ENCODE results near the gene PPP1R26.
"Not testable (repeated sequence)": the region's sequence is repeated elsewhere in the genome, so short reads cannot be mapped to it uniquely, and the experiment has no call there.

PPP1R26 gene

DNA sequence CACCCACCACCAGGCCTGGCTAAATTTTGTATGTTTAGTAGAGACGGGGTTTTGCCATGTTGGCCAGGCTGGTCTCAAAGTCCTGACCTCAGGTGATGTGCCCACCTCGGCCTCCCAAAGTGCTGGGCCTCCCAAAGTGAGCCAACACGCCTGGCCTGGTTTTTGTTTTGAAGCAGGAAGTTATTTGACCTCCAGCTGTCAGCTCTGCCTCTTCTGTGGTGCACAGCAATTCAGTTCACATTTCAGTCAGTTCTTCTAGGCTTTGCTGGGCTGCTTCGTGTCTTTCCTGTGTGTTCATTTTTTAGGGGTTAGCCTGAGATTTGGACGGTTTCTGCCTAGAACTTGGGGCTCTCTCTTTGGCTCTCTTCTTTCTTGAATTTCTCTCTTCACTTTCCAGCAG is 50.6 kb downstream of the PPP1R26 start:
- TF ChIP-seq, protein P1, sequence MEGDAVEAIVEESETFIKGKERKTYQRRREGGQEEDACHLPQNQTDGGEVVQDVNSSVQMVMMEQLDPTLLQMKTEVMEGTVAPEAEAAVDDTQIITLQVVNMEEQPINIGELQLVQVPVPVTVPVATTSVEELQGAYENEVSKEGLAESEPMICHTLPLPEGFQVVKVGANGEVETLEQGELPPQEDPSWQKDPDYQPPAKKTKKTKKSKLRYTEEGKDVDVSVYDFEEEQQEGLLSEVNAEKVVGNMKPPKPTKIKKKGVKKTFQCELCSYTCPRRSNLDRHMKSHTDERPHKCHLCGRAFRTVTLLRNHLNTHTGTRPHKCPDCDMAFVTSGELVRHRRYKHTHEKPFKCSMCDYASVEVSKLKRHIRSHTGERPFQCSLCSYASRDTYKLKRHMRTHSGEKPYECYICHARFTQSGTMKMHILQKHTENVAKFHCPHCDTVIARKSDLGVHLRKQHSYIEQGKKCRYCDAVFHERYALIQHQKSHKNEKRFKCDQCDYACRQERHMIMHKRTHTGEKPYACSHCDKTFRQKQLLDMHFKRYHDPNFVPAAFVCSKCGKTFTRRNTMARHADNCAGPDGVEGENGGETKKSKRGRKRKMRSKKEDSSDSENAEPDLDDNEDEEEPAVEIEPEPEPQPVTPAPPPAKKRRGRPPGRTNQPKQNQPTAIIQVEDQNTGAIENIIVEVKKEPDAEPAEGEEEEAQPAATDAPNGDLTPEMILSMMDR (conservative IDR thresholded peaks at IDR 0.05; ENCODE audit: low read depth, low read length), result no peak
- no peak for DNase-seq (ENCODE audit: low read depth)
- H3K4me3 ChIP-seq (ENCODE audit: low read length), result no peak overlapping the region

GRCh38 chr9:135531096-135531495 is 51.5 kb downstream of the PPP1R26 start:
- no peak for DNase-seq (ENCODE audit: low read depth)
- no peak overlapping the region for H3K4me3 ChIP-seq (ENCODE audit: low read length)
- TF ChIP-seq, protein P1 (conservative IDR thresholded peaks at IDR 0.05; ENCODE audit: low read depth, low read length), result no peak

DNA sequence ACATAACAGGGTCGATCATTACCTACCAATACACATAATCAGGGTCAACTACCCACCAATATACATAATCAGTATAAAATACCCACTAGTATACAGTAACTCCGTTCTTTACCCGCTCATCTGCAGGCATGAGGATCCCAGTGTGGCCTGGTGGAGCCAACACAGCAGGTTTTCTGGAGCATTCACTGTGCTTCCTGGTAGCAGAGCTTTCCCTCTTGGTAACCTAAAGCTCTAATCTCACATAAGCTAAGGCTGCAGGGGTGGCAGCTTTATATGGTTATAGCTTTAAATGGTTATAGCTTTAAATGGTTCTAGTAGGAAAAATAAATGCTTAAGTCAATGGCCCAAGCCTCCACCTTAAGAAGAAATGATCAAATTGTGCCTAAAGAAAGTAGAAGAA is 53.5 kb downstream of the PPP1R26 start:
- TF ChIP-seq, protein P1 (conservative IDR thresholded peaks at IDR 0.05; ENCODE audit: low read depth, low read length), result no peak
- no peak overlapping the region for H3K4me3 ChIP-seq (ENCODE audit: low read length)
- no peak for DNase-seq (ENCODE audit: low read depth)

DNA sequence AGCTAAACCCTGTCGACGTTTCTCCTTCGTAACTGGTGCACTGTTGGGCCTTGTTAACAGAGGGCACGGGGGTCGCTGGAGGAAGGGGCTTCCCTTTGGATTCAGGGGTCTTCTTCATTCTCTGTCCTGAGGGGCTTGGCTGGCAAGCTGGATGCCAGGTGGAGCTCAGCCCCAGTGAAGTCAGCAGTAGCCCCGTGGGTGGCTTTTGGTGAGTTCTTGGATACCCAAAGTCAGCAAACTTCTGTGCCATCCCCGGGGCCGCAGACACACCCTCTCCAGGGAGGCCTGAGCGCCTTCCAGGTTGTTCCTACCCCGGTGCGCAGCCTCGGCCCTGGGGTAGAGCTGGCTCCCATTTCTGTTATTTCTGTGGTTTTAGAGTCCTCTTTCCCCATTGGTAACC is 54.1 kb downstream of the PPP1R26 start:
- no peak overlapping the region for H3K4me3 ChIP-seq (ENCODE audit: low read length)
- TF ChIP-seq, protein P1 (conservative IDR thresholded peaks at IDR 0.05; ENCODE audit: low read depth, low read length), result no peak
- DNase-seq (ENCODE audit: low read depth), result no peak

GRCh38 chr9:135534192-135534711 is 54.7 kb downstream of the PPP1R26 start:
- DNase-seq (ENCODE audit: low read depth); H3K4me3 ChIP-seq (ENCODE audit: low read length): not testable (repeated sequence)

DNA sequence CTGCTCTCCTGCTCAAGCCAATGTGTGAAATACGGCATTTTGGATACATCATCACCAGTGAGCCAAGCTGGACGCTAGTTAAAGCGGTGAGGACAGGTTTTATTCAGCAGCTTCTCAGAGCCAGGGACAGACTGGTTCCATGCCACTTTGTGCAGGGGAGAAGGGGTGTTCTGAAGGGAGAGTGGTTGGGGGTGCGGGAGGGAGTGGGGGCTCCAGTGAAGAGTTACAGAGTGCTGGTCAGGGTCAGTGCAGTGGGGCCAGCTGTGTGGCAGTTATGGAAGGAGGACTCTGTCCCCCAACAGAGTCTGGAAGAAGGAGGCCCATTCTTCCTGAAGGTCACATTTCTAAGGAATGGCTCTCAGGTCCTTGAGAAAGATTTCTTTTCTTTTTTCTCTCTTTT is 55.2 kb downstream of the PPP1R26 start:
- H3K4me3 ChIP-seq (ENCODE audit: low read length); DNase-seq (ENCODE audit: low read depth): not testable (repeated sequence)

DNA sequence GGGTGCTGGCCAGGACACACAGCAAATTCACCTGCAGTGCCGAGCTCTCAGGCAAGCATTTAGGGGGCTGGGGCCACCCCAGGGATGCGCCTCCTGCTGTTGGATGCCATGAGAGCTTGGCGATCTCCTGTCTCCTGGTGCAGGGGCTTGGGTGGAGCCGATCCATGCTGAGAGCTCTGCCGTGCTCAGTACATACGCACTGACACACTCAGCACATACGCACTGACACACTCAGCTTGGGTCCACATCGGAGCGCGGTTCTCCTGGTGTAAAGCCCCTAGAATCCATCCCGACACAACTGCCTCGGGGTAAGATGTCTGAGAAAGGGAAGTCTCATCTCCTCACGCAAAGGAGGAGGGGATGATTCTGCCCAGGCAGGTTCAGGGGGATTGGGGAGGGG is 56.0 kb downstream of the PPP1R26 start:
- not testable (repeated sequence) for DNase-seq (ENCODE audit: low read depth); H3K4me3 ChIP-seq (ENCODE audit: low read length)

DNA sequence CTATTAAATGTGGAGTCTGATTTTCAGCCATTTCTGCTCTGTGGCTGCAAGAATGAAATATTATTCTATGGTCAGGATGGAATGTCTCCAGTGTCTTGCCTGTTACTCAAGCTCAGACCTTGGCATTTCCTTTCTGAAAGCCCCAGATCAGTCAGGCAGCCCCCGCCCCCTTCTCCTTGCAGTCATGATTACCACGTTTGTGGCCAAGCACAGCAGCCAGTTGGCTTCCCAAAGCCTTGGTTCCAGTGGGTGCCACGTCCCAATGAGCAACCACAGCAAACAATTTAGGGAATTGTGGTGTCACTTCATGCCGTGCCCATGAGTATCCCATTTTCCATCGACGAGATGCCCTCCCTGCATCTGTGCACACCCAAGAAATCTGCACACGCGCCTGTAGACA is 56.6 kb downstream of the PPP1R26 start:
- no peak overlapping the region for H3K4me3 ChIP-seq (ENCODE audit: low read length)
- TF ChIP-seq, protein P1 (conservative IDR thresholded peaks at IDR 0.05; ENCODE audit: low read depth, low read length), result no peak
- DNase-seq (ENCODE audit: low read depth), result no peak

Data from retinal pigment epithelial cell (primary cell).